HepG2 (cell line): ENCODE measurements around the gene SKIDA1. TPM values are rescaled to one million over a fixed set of nuclear protein-coding genes. Genes with fewer than 3 reads are reported as not detected.

ENCODE experiments used
- CHD4 ChIP-seq: fragments of 200-600 bp; sonication (generic); IDR thresholded peaks from 2 replicates; pipeline ENCODE4 v1.7.0; 2017; ENCODE audit warnings: mild to moderate bottlenecking, low read length, borderline replicate concordance
- CREM ChIP-seq, 2 experiments: sonication (generic) in 1 of 2; formaldehyde crosslinking in 1 of 2; IDR thresholded peaks; 2 replicates each; pipeline versions ENCODE4 v1.4.0 to v1.6.1; 2016 to 2020; ENCODE audit warnings: antibody characterized with exemption in 1 of 2, mild to moderate bottlenecking in 1 of 2, missing genetic modification reagents in 1 of 2
- ELF4 ChIP-seq: sonication (generic); formaldehyde crosslinking; IDR thresholded peaks from 2 replicates; pipeline ENCODE4 v1.5.0; 2020; ENCODE audit warnings: missing genetic modification reagents, mild to moderate bottlenecking, moderate library complexity, borderline replicate concordance
- EP300 ChIP-seq, 3 experiments: sonication (generic) in 1 of 3; formaldehyde crosslinking in 1 of 3; IDR thresholded peaks; 2 replicates each; pipeline versions ENCODE4 v1.5.1 to v1.6.1; 2011 to 2020; ENCODE audit warnings: low read depth in 2 of 3, low read length in 2 of 3, borderline replicate concordance in 1 of 3, improper control_type of control experiment in 1 of 3, mild to moderate bottlenecking in 1 of 3, missing genetic modification reagents in 1 of 3, moderate library complexity in 1 of 3
- HMG20A ChIP-seq: IDR thresholded peaks from 2 replicates; pipeline ENCODE4 v1.6.1; 2016; ENCODE audit warnings: borderline replicate concordance
- HOXA5 ChIP-seq: sonication (generic); formaldehyde crosslinking; IDR thresholded peaks from 2 replicates; pipeline ENCODE4 v1.4.0; 2020; ENCODE audit warnings: missing genetic modification reagents
- KAT8 ChIP-seq: IDR thresholded peaks from 2 replicates; pipeline ENCODE4 v1.6.1; 2016; ENCODE audit warnings: missing genetic modification reagents, missing compliant biosample characterization
- KDM6A ChIP-seq: IDR thresholded peaks from 2 replicates; pipeline ENCODE4 v1.6.1; 2016; ENCODE audit warnings: low read depth
- LRRFIP1 ChIP-seq: sonication (generic); formaldehyde crosslinking; conservative IDR thresholded peaks from 2 replicates; pipeline ENCODE4 v1.4.0; 2020; ENCODE audit warnings: missing genetic modification reagents
- MIXL1 ChIP-seq: IDR thresholded peaks from 2 replicates; pipeline ENCODE4 v1.6.1; 2016
- NFIC ChIP-seq: IDR thresholded peaks from 2 replicates; pipeline ENCODE4 v1.6.1; 2012; ENCODE audit warnings: mild to moderate bottlenecking, low read length, inconsistent platforms
- NKX3-1 ChIP-seq: sonication (generic); formaldehyde crosslinking; IDR thresholded peaks from 2 replicates; pipeline ENCODE4 v1.5.0; 2020; ENCODE audit warnings: missing genetic modification reagents
- ONECUT2 ChIP-seq: sonication (generic); formaldehyde crosslinking; IDR thresholded peaks from 2 replicates; pipeline ENCODE4 v1.4.0; 2020; ENCODE audit warnings: missing genetic modification reagents
- PPARG ChIP-seq: conservative IDR thresholded peaks from 2 replicates; pipeline ENCODE4 v1.6.1; 2016; ENCODE audit warnings: missing biosample characterization, missing genetic modification reagents
- RARA ChIP-seq: IDR thresholded peaks from 2 replicates; pipeline ENCODE4 v1.6.1; 2016; ENCODE audit warnings: missing genetic modification reagents, missing compliant biosample characterization
- STAT6 ChIP-seq: sonication (generic); formaldehyde crosslinking; IDR thresholded peaks from 2 replicates; pipeline ENCODE4 v1.4.0; 2020; ENCODE audit warnings: missing genetic modification reagents, mild to moderate bottlenecking, borderline replicate concordance
- ZNF317 ChIP-seq: sonication (generic); formaldehyde crosslinking; IDR thresholded peaks from 2 replicates; pipeline ENCODE4 v1.5.0; 2020; ENCODE audit warnings: mild to moderate bottlenecking, missing genetic modification reagents
- ZNF562 ChIP-seq: sonication (generic); formaldehyde crosslinking; IDR thresholded peaks from 2 replicates; pipeline ENCODE4 v1.8.0; 2022; ENCODE audit warnings: missing genetic modification reagents, borderline replicate concordance
- ZNF674 ChIP-seq: sonication (generic); formaldehyde crosslinking; IDR thresholded peaks from 2 replicates; pipeline ENCODE4 v1.5.0; 2020; ENCODE audit warnings: low read depth, mild to moderate bottlenecking, missing genetic modification reagents
- ZNF691 ChIP-seq: sonication (generic); formaldehyde crosslinking; IDR thresholded peaks from 2 replicates; pipeline ENCODE4 v1.4.0; 2020; ENCODE audit warnings: missing genetic modification reagents, low read depth, mild to moderate bottlenecking, borderline replicate concordance
- ZSCAN22 ChIP-seq: sonication (generic); formaldehyde crosslinking; IDR thresholded peaks from 2 replicates; pipeline ENCODE4 v1.4.0; 2020; ENCODE audit warnings: mild to moderate bottlenecking, missing genetic modification reagents
- polyA plus RNA-seq, 8 experiments: library from polyadenylated mRNA; depleted of rRNA in 3 of 8; stranded (reverse) in 7 of 8; unstranded in 1 of 8; fragments of >200 nt; fragmentation: Illumina TruSeq in 4 of 8; extraction: Trizol in 4 of 8; gene quantifications; 2 replicates each; pipeline versions ENCODE4 v1.2.1 to v1.2.3, GENCODE V29; 2011 to 2016; ENCODE audit warnings: low read depth in 4 of 8, missing spikeins in 1 of 8, mixed read lengths in 1 of 8; ENCODE audit not compliant: insufficient read depth in 1 of 8
- total RNA-seq, 5 experiments: library from RNA; depleted of rRNA; stranded (reverse); fragments of >200 nt; fragmentation: Illumina TruSeq; extraction: Trizol; gene quantifications; 2 replicates each; pipeline ENCODE4 v1.2.3, GENCODE V29; 2016; ENCODE audit warnings: low read depth in 1 of 5

The SKIDA1 gene
- total and polyA plus RNA-seq, 2 of the 13 experiments (the other 11 are each of a cell fraction or from before 2014, with no cell fraction given): 0.73 to 1.5 TPM

- no peak for TF ChIP-seq HOXA5
- peak; percentile 85 for TF ChIP-seq PPARG
- no peak for TF ChIP-seq ZNF691
- peak; percentile 71; the same call in 1 of the 2 replicates for TF ChIP-seq HMG20A (CRISPR knock-in tag)
- TF ChIP-seq MIXL1 (CRISPR knock-in tag): peak; percentile 52; the same call in 1 of the 2 replicates
- peak; percentile 28; the same call in 1 of the 2 replicates for TF ChIP-seq ONECUT2 (CRISPR knock-in tag)
- 0 out of 2 replicates have a peak, but pooled peaks have one; percentile 45 for TF ChIP-seq STAT6
- TF ChIP-seq ZNF317: no peak
- TF ChIP-seq ZNF562 (CRISPR knock-in tag): no peak
- TF ChIP-seq RARA (CRISPR knock-in tag): peak; percentile 61; the same call in 1 of the 2 replicates
- TF ChIP-seq ZNF674 (CRISPR knock-in tag): no peak
- TF ChIP-seq NKX3-1: no peak
- no peak for TF ChIP-seq ELF4 (CRISPR knock-in tag)
- peak; percentile 72 for TF ChIP-seq KDM6A (CRISPR knock-in tag)
- peak; percentile 83; the same call in 1 of the 2 replicates for TF ChIP-seq NFIC
- TF ChIP-seq ZSCAN22 (CRISPR knock-in tag): no peak
- TF ChIP-seq CREM (IDR thresholded peaks at IDR 0.05): peak; percentile 48
- TF ChIP-seq CREM (CRISPR knock-in tag; IDR thresholded peaks at IDR 0.05): no peak
- peak; percentile 54; the same call in 1 of the 2 replicates for TF ChIP-seq CHD4
- peak in 1 of 2 experiments; percentile 77; a peak in 1 of 4 replicates for TF ChIP-seq EP300 (IDR thresholded peaks at IDR 0.05; ENCODE audit: low read depth in 2 of 2, low read length in 2 of 2)
- no peak for TF ChIP-seq EP300 (CRISPR knock-in tag; IDR thresholded peaks at IDR 0.05; ENCODE audit: borderline replicate concordance)
- peak; percentile 40; the same call in 1 of the 2 replicates for TF ChIP-seq KAT8 (CRISPR knock-in tag)
- TF ChIP-seq LRRFIP1 (CRISPR knock-in tag): no peak
Measured at GRCh38 chr10:21570761-21571521, 45.5 kb upstream of the SKIDA1 start (continued).
